H1 (cell line): ENCODE data around the gene ZPR1. TPM values are rescaled to one million over a fixed set of nuclear protein-coding genes. Genes with fewer than 3 reads are reported as not detected.

Experiments
- CTCF ChIA-PET: fragments of 300-600 bp; sonication (Branson Sonifier 250); formaldehyde crosslinking; loops from one replicate; lab custom pipeline; 2021; ENCODE audit not compliant: partially characterized antibody; lab: Charles Lee
- POLR2A ChIA-PET: fragments of 300-600 bp; sonication (Branson Sonifier 250); formaldehyde crosslinking; loops from one replicate; lab custom pipeline; 2021; ENCODE audit warnings: inconsistent platforms; ENCODE audit not compliant: partially characterized antibody; lab: Charles Lee
- DNase-seq, 2 experiments: peaks; one replicate each; pipeline versions ENCODE4 v3.0.0 to v3.0.0-alpha.2; 2010 to 2022; ENCODE audit warnings: low spot score in 2 of 2, low read depth in 1 of 2, mixed read lengths in 1 of 2
- FAIRE-seq: peaks from 2 replicates; lab custom pipeline; 2011; peaks lifted over from hg19 to GRCh38; lab: Jason Lieb, UNC
- H2AFZ ChIP-seq: 2 replicates; pipeline ENCODE4 v1.8.1; 2012; ENCODE audit warnings: low read length, inconsistent platforms
- H2AK5ac ChIP-seq: 2 replicates; pipeline ENCODE4 v1.6.1; 2013; ENCODE audit warnings: low read depth, low read length
- H2BK120ac ChIP-seq: replicated peaks from 2 replicates; pipeline ENCODE3; 2013; ENCODE audit warnings: low read depth, low read length, inconsistent platforms
- H2BK12ac ChIP-seq: 2 replicates; pipeline ENCODE4 v1.6.1; 2013; ENCODE audit warnings: low read depth, low read length
- H2BK15ac ChIP-seq: 2 replicates; pipeline ENCODE4 v1.6.1; 2013; ENCODE audit warnings: low read length
- H2BK20ac ChIP-seq: 2 replicates; pipeline ENCODE4 v1.6.1; 2013; ENCODE audit warnings: low read length
- H2BK5ac ChIP-seq: 2 replicates; pipeline ENCODE4 v1.6.1; 2013; ENCODE audit warnings: low read depth, low read length
- H3K14ac ChIP-seq: 2 replicates; pipeline ENCODE4 v1.6.1; 2013; ENCODE audit warnings: inconsistent platforms; ENCODE audit not compliant: insufficient read length
- H3K18ac ChIP-seq: 2 replicates; pipeline ENCODE4 v1.6.1; 2013; ENCODE audit warnings: low read length; ENCODE audit errors: extremely low read depth
- H3K23ac ChIP-seq: 2 replicates; pipeline ENCODE4 v1.6.1; 2013; ENCODE audit warnings: inconsistent platforms; ENCODE audit not compliant: insufficient read length
- H3K23me2 ChIP-seq: 2 replicates; pipeline ENCODE4 v1.6.1; 2013; ENCODE audit warnings: low read depth, low read length
- H3K27ac ChIP-seq: 2 replicates; pipeline ENCODE4 v1.6.1; 2011; ENCODE audit warnings: low read depth, low read length, inconsistent platforms
- H3K27me3 ChIP-seq, 4 experiments: replicated peaks in 1 of 4; 1 replicate in 1 of 4; 2 replicates in 3 of 4; pipeline versions ENCODE4 v1.6.1 to v1.8.1; 2011 to 2013; ENCODE audit warnings: low read length in 3 of 4, mild to moderate bottlenecking in 3 of 4, inconsistent platforms in 2 of 4, mixed read lengths in 2 of 4, moderate library complexity in 1 of 4; ENCODE audit not compliant: control insufficient read depth in 3 of 4, insufficient read depth in 3 of 4; ENCODE audit errors: extremely low read depth in 1 of 4
- H3K36me3 ChIP-seq, 4 experiments: 2 replicates each; pipeline versions ENCODE4 v1.6.1 to v1.8.1; 2011 to 2013; ENCODE audit warnings: mild to moderate bottlenecking in 4 of 4, low read length in 3 of 4, moderate library complexity in 2 of 4, control low read depth in 1 of 4, inconsistent platforms in 1 of 4; ENCODE audit not compliant: insufficient read depth in 4 of 4, control insufficient read depth in 2 of 4
- H3K4ac ChIP-seq: replicated peaks from 2 replicates; pipeline ENCODE3; 2013; ENCODE audit warnings: low read length, low read depth, mixed read lengths, inconsistent platforms; ENCODE audit not compliant: insufficient read length
- H3K4me1 ChIP-seq, 4 experiments: replicated peaks in 1 of 4; 1 replicate in 1 of 4; 2 replicates in 3 of 4; pipeline versions ENCODE4 v1.6.1 to v1.8.1; 2011 to 2013; ENCODE audit warnings: low read length in 3 of 4, inconsistent platforms in 2 of 4, mixed read lengths in 1 of 4; ENCODE audit not compliant: insufficient read depth in 4 of 4, control insufficient read depth in 3 of 4
- H3K4me2 ChIP-seq, 2 experiments: 2 replicates each; pipeline versions ENCODE4 v1.6.1 to v1.8.1; 2011 to 2013; ENCODE audit warnings: low read depth in 2 of 2, low read length in 2 of 2, control low read depth in 1 of 2, inconsistent platforms in 1 of 2, mild to moderate bottlenecking in 1 of 2; ENCODE audit not compliant: insufficient read depth in 1 of 2
- H3K4me3 ChIP-seq, 4 experiments: fragments of 200-600, 300-600 bp in 1 of 4; sonication (generic), shearing (Covaris generic), sonication (Bioruptor Twin) in 1 of 4; 2 replicates each; pipeline versions ENCODE4 v1.5.1 to v1.8.1; 2011 to 2016; ENCODE audit warnings: low read length in 4 of 4, low read depth in 3 of 4, control low read depth in 2 of 4, inconsistent platforms in 2 of 4, mild to moderate bottlenecking in 2 of 4, mixed read lengths in 1 of 4, moderate library complexity in 1 of 4; ENCODE audit not compliant: insufficient read depth in 2 of 4; ENCODE audit errors: extremely low read depth in 1 of 4
- H3K56ac ChIP-seq: replicated peaks from 2 replicates; pipeline ENCODE3; 2013; ENCODE audit warnings: low read depth, mild to moderate bottlenecking, mixed read lengths, low read length, inconsistent platforms; ENCODE audit not compliant: insufficient read length
- H3K79me1 ChIP-seq: 2 replicates; pipeline ENCODE4 v1.6.1; 2013; ENCODE audit warnings: low read depth, low read length, control low read depth
- H3K79me2 ChIP-seq, 2 experiments: 2 replicates each; pipeline versions ENCODE4 v1.6.1 to v1.8.1; 2012 to 2013; ENCODE audit warnings: low read length in 2 of 2, mild to moderate bottlenecking in 2 of 2, inconsistent platforms in 1 of 2; ENCODE audit not compliant: insufficient read depth in 2 of 2, control insufficient read depth in 1 of 2
- H3K9ac ChIP-seq, 4 experiments: replicated peaks in 1 of 4; 1 replicate in 1 of 4; 2 replicates in 3 of 4; pipeline versions ENCODE4 v1.6.1 to v1.8.1; 2011 to 2013; ENCODE audit warnings: low read depth in 3 of 4, low read length in 3 of 4, control low read depth in 2 of 4, mild to moderate bottlenecking in 2 of 4, moderate library complexity in 2 of 4, inconsistent platforms in 1 of 4; ENCODE audit errors: extremely low read depth in 1 of 4
- H3K9me3 ChIP-seq, 2 experiments: 2 replicates each; pipeline versions ENCODE4 v1.6.1 to v1.8.1; 2012 to 2013; ENCODE audit warnings: mild to moderate bottlenecking in 2 of 2, moderate library complexity in 2 of 2, control low read depth in 1 of 2, inconsistent platforms in 1 of 2, low read depth in 1 of 2, low read length in 1 of 2, mixed read lengths in 1 of 2; ENCODE audit not compliant: insufficient read depth in 2 of 2
- H4K20me1 ChIP-seq, 2 experiments: replicated peaks in 1 of 2; 2 replicates each; pipeline versions ENCODE3 to v1.8.1; 2011 to 2013; ENCODE audit warnings: inconsistent platforms in 2 of 2, low read length in 2 of 2, mild to moderate bottlenecking in 1 of 2; ENCODE audit not compliant: insufficient read depth in 2 of 2, control insufficient read depth in 1 of 2
- H4K5ac ChIP-seq: 2 replicates; pipeline ENCODE4 v1.6.1; 2013; ENCODE audit warnings: low read length, low read depth, mixed read lengths, inconsistent platforms; ENCODE audit not compliant: insufficient read length
- H4K8ac ChIP-seq: 2 replicates; pipeline ENCODE4 v1.8.0; 2013; ENCODE audit warnings: mild to moderate bottlenecking, moderate library complexity, low read length, inconsistent platforms; ENCODE audit not compliant: insufficient read depth; ENCODE audit errors: extremely low read depth
- H4K91ac ChIP-seq: replicated peaks from 2 replicates; pipeline ENCODE3; 2013; ENCODE audit warnings: low read length, mixed read lengths, inconsistent platforms; ENCODE audit not compliant: insufficient read length
- ATF2 ChIP-seq: IDR thresholded peaks from 2 replicates; pipeline ENCODE4 v1.6.1; 2012; ENCODE audit warnings: low read length, inconsistent platforms
- CHD1 ChIP-seq: IDR thresholded peaks from 2 replicates; pipeline ENCODE4 v1.6.1; 2012; ENCODE audit warnings: low read depth, low read length, improper control_type of control experiment
- SRF ChIP-seq: IDR thresholded peaks from 2 replicates; pipeline ENCODE4 v1.6.1; 2011; ENCODE audit warnings: mild to moderate bottlenecking, low read depth, low read length, moderate library complexity
- TAF1 ChIP-seq: IDR thresholded peaks from 2 replicates; pipeline ENCODE4 v1.6.1; 2011; ENCODE audit warnings: mild to moderate bottlenecking, low read depth, low read length
- WGBS, 2 experiments: shearing (Covaris generic) in 1 of 2; methylation state at CpG; one replicate each; pipeline versions ENCODE4 v1.1.6 to v1.1.7; 2013 to 2015; ENCODE audit warnings: low lambda C conversion rate in 2 of 2, mixed read lengths in 2 of 2, inconsistent platforms in 1 of 2, low coverage in 1 of 2, missing lambda C conversion rate in 1 of 2; ENCODE audit not compliant: insufficient replicate concordance in 2 of 2, insufficient coverage in 1 of 2, insufficient read length in 1 of 2; ENCODE audit errors: extremely low coverage in 1 of 2, missing lambda C conversion rate in 1 of 2; 5-methylcytosine and 5-hydroxymethylcytosine counted together
- polyA plus RNA-seq, 7 experiments: library from polyadenylated mRNA; depleted of rRNA in 3 of 7; stranded (reverse) in 5 of 7; unstranded in 2 of 7; fragments of >200 nt in 5 of 7; fragments of 200-250 nt in 2 of 7; gene quantifications; 1 replicate in 5 of 7; 2 replicates in 1 of 7; 4 replicates in 1 of 7; pipeline versions ENCODE4 v1.2.1 to v1.2.3, GENCODE V29; 2011 to 2013; ENCODE audit warnings: missing spikeins in 2 of 7, mixed read lengths in 2 of 7
- total RNA-seq: library from RNA; stranded (reverse); fragmentation: NEBNext Ultra II Directional; extraction: Animal tissue kit (Norgen Biotek cat#: 25700); gene quantifications from 2 replicates; pipeline ENCODE4 v1.2.1, GENCODE V29; 2021

The ZPR1 gene
- total and polyA plus RNA-seq, 2 of the 8 experiments (the other 6 are each of a cell fraction or from before 2014, with no cell fraction given), result 36.7 to 70.5 TPM

- no peak overlapping the region for H2AFZ ChIP-seq
- CTCF ChIA-PET, result interaction anchor here (1.0 to 6.9 kb wide), 8 partner anchors 9 to 71 kb away, joined by 3 to 60 read pairs (median 4); partner anchors contain the start of genes APOA1, APOA5 and ZPR1
- no peak overlapping the region for H3K9ac ChIP-seq
- H2BK20ac ChIP-seq, result no peak overlapping the region
- no peak overlapping the region for H2BK5ac ChIP-seq
- H2AK5ac ChIP-seq, result no peak overlapping the region
- no peak overlapping the region for H3K27ac ChIP-seq
- H3K23ac ChIP-seq, result no peak overlapping the region
- H3K23me2 ChIP-seq, result no peaks in the 10 kb centered on the region
- no peak overlapping the region for H2BK12ac ChIP-seq
- no peaks in the 10 kb centered on the region for H3K79me1 ChIP-seq
- H3K18ac ChIP-seq, result no peak overlapping the region
- H3K14ac ChIP-seq, result no peak overlapping the region
- no peak overlapping the region for H3K56ac ChIP-seq
- H2BK120ac ChIP-seq, result no peak overlapping the region
- H2BK15ac ChIP-seq, result no peak overlapping the region
- no peak overlapping the region for H4K91ac ChIP-seq
- no peaks in the 10 kb centered on the region for H3K4me1 ChIP-seq
- H3K27me3 ChIP-seq, result no peaks in the 10 kb centered on the region
- FAIRE-seq (no peak), DNase-seq (no peak)
- no peaks in the 10 kb centered on the region for H3K36me3 ChIP-seq
- no peak for TF ChIP-seq TAF1
- TF ChIP-seq ATF2, result no peak
- no peak for TF ChIP-seq SRF
- no peak for TF ChIP-seq CHD1
- POLR2A ChIA-PET, result interaction anchor here (0.6 to 1.0 kb wide), 2 partner anchors 15 to 17 kb away, joined by 3 to 5 read pairs; no protein-coding TSS in a partner anchor
- H4K8ac ChIP-seq, result no peak overlapping the region
- no peaks in the 10 kb centered on the region for H4K20me1 ChIP-seq
- H3K4ac ChIP-seq, result no peak overlapping the region
- no peak overlapping the region for H4K5ac ChIP-seq
- no peak overlapping the region for H3K4me2 ChIP-seq
- H3K4me3 ChIP-seq, result no peak overlapping the region
- no peaks in the 10 kb centered on the region for H3K9me3 ChIP-seq
- WGBS, 2 experiments, result 76% methylated on average over 22 of the region's 22 CpGs; no CpG with 5 or more reads in 1 of the 2 experiments
- no peaks in the 10 kb centered on the region for H3K79me2 ChIP-seq
Observed at GRCh38 chr11:116825854-116826750, 38.3 kb upstream of the ZPR1 start.
